ENCODE results near the gene ZNF207.

Gene ZNF207

DNA sequence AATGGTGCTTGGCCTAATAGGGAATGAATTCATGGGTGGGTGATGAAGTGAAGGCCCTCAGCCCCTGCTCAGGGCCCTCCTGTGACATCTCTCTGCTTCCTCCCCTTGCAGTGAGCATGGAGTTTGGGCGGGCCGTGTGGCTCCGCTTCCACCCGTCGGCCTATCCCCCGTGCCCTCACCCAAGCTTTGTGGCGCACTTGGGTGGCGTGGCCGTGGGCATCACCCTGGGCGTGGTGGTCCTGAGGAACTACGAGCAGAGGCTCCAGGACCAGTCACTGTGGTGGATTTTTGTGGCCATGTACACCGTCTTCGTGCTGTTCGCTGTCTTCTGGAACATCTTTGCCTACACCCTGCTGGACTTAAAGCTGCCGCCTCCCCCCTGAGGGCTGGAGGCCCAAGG, 29.1 kb upstream of the ZNF207 start:
- no peak for TF ChIP-seq CTCF (IDR thresholded peaks at IDR 0.05; ENCODE audit: low read depth, low read length, missing control alignments)
- H3K4me3 ChIP-seq (ENCODE audit: low read depth, low read length): no peak overlapping the region
- no peak for DNase-seq (ENCODE audit: low read depth)

GRCh38 chr17:32323046-32323445, 26.9 kb upstream of the ZNF207 start:
- DNase-seq (ENCODE audit: low read depth): no peak
- no peak overlapping the region for H3K4me3 ChIP-seq (ENCODE audit: low read depth, low read length)
- no peak for TF ChIP-seq CTCF (IDR thresholded peaks at IDR 0.05; ENCODE audit: low read depth, low read length, missing control alignments)

GRCh38 chr17:32323811-32324491, 26.0 kb upstream of the ZNF207 start:
- no peak for TF ChIP-seq CTCF (IDR thresholded peaks at IDR 0.05; ENCODE audit: low read depth, low read length, missing control alignments)
- no peak for DNase-seq (ENCODE audit: low read depth)
- no peak overlapping the region for H3K4me3 ChIP-seq (ENCODE audit: low read depth, low read length)

DNA sequence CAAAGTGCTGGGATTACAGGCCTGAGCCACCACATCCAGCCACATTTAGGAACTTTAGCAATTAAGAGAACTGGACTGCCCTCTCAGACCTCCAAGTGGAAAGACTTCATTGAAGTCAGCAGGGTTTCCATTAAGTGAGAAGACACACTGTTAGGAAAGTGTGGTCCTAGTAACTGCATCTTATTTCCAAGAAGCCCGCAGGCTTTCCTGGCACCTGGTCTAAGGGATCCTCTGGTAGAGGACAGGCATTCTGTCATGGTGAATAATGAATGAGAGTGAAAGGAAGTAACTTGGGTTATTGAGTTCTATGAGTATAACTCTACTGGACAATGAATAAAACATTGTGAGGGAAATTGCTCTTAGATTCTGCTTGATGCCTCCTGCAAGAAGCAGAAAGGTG, 22.0 kb upstream of the ZNF207 start:
- DNase-seq (ENCODE audit: low read depth): no peak
- TF ChIP-seq CTCF (IDR thresholded peaks at IDR 0.05; ENCODE audit: low read depth, low read length, missing control alignments): no peak
- no peak overlapping the region for H3K4me3 ChIP-seq (ENCODE audit: low read depth, low read length)

- no peak for TF ChIP-seq CTCF (IDR thresholded peaks at IDR 0.05; ENCODE audit: low read depth, low read length, missing control alignments)
- no peak overlapping the region for H3K4me3 ChIP-seq (ENCODE audit: low read depth, low read length)
- DNase-seq (ENCODE audit: low read depth): no peak
Observed at GRCh38 chr17:32330147-32330546, 19.8 kb upstream of the ZNF207 start.

DNA sequence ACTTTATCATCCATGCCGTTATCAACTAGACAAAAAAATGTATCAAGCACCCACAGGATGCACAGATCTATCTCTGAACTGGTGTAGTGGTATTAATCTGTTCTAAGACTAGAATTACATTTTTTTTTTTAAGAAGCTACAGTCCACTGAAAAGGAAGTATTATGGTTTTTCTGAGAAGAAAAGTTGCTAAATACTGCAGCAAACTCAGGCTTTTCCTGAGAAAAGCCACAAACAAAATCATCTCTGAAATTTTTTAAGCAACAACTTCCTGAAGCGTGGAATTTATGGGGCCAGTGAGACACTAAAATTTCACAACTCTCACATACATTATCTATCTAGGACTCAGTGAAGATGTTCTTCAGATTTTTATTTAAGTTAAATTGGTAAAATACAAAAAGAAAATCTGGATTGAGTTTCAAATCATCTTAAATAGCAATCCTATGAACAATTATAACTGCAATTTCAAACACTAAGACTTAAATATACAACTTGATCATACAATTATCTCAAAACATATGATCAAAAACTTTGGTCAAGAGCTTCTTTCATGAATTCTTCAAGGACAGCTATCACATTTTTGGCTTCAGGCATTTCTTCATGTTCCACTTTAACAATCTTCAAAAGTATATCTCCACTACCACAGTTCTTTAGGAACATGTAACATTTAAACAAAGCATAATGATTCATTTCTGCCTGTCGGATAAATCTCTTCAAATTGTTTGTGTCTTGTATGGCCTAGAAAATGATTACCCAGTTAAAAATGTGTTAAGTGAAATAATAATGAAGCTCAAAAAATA, 18.5 kb upstream of the ZNF207 start:
- no peak for TF ChIP-seq CTCF (IDR thresholded peaks at IDR 0.05; ENCODE audit: low read depth, low read length, missing control alignments)
- H3K4me3 ChIP-seq (ENCODE audit: low read depth, low read length): no peak overlapping the region
- DNase-seq (ENCODE audit: low read depth): no peak

All from GM12864 (cell line).